Measurements from ENCODE around the gene DDOST. TPM values are rescaled to one million over a fixed set of nuclear protein-coding genes. Genes with fewer than 3 reads are reported as not detected.
A peak's percentile ranks its signal among the peaks of the same experiment; 100 is the strongest.

Gene DDOST
- total RNA-seq, 4 donors from 2014 or later, result 72.4 to 146 (median 113) TPM

GRCh38 chr1:20648438-20648837, 12.7 kb downstream of the DDOST start:
- no peak for DNase-seq (ENCODE audit: low spot score in 2 of 2)
- no peak overlapping the region for H3K4me3 ChIP-seq (ENCODE audit: low read depth, poor library complexity, severe bottlenecking)
- intact Hi-C loops (cut with DNase I; ENCODE audit: low total_unique reads), result no loop called here
- TF ChIP-seq POLR2A (IDR thresholded peaks at IDR 0.05) (no peak), CTCF (IDR thresholded peaks at IDR 0.05) (no peak)
- 86 to 93% methylated on average over 12 to 13 of the region's 13 CpGs for WGBS, 2 donors

GRCh38 chr1:20645414-20645813, 15.8 kb downstream of the DDOST start:
- no peak for TF ChIP-seq POLR2A (IDR thresholded peaks at IDR 0.05)
- no peak for TF ChIP-seq CTCF (IDR thresholded peaks at IDR 0.05)
- H3K4me3 ChIP-seq (ENCODE audit: low read depth, poor library complexity, severe bottlenecking), result no peak overlapping the region
- DNase-seq (ENCODE audit: low spot score in 2 of 2), result no peak
- intact Hi-C loops (cut with DNase I; ENCODE audit: low total_unique reads), result no loop called here
- 85 to 89% methylated on average over 14 of the region's 14 CpGs for WGBS, 2 donors

GRCh38 chr1:20644416-20644815, 16.8 kb downstream of the DDOST start:
- DNase-seq (ENCODE audit: low spot score in 2 of 2), result no peak
- no peak for TF ChIP-seq CTCF (IDR thresholded peaks at IDR 0.05)
- TF ChIP-seq POLR2A (IDR thresholded peaks at IDR 0.05), result no peak
- H3K4me3 ChIP-seq (ENCODE audit: low read depth, poor library complexity, severe bottlenecking), result no peak overlapping the region
- intact Hi-C loops (cut with DNase I; ENCODE audit: low total_unique reads), result no loop called here
- WGBS, 2 donors, result 90 to 94% methylated on average over 13 of the region's 13 CpGs

GRCh38 chr1:20643080-20643479, 18.1 kb downstream of the DDOST start:
- WGBS, 2 donors, result 74 to 86% methylated on average over 6 of the region's 6 CpGs
- DNase-seq (ENCODE audit: low spot score in 2 of 2), result no peak
- intact Hi-C loops (cut with DNase I; ENCODE audit: low total_unique reads), result no loop called here
- TF ChIP-seq POLR2A (IDR thresholded peaks at IDR 0.05) (no peak), CTCF (IDR thresholded peaks at IDR 0.05) (no peak)
- no peak overlapping the region for H3K4me3 ChIP-seq (ENCODE audit: low read depth, poor library complexity, severe bottlenecking)

- intact Hi-C loops (cut with DNase I; ENCODE audit: low total_unique reads), result no loop called here
- no peak for TF ChIP-seq CTCF (IDR thresholded peaks at IDR 0.05)
- no peak for TF ChIP-seq POLR2A (IDR thresholded peaks at IDR 0.05)
- 85 to 87% methylated on average over 10 of the region's 10 CpGs for WGBS, 2 donors
- no peak overlapping the region for H3K4me3 ChIP-seq (ENCODE audit: low read depth, poor library complexity, severe bottlenecking)
- DNase-seq (ENCODE audit: low spot score in 2 of 2), result no peak
These were observed 19.2 kb downstream of the DDOST start for GRCh38 chr1:20641975-20642374.

- intact Hi-C loops (cut with DNase I; ENCODE audit: low total_unique reads), result no loop called here
- DNase-seq (ENCODE audit: low spot score in 2 of 2), result peak in 1 of 2 donors; percentile 55
- TF ChIP-seq CTCF (IDR thresholded peaks at IDR 0.05) (no peak), POLR2A (IDR thresholded peaks at IDR 0.05) (no peak)
- WGBS, 2 donors, result 29 to 33% methylated on average over 6 of the region's 6 CpGs
- no peak overlapping the region for H3K4me3 ChIP-seq (ENCODE audit: low read depth, poor library complexity, severe bottlenecking)
These were observed 21.0 kb downstream of the DDOST start for GRCh38 chr1:20640183-20640597.
